ENCODE measurements around the gene SRGAP3. TPM values are rescaled to one million over a fixed set of nuclear protein-coding genes. Genes with fewer than 3 reads are reported as not detected.

The SRGAP3 gene
- polyA plus RNA-seq, 3 donors, result 0.27 to 1.3 (median 0.87) TPM

GRCh38 chr3:8966150-8966819 is 283.2 kb downstream of the SRGAP3 start:
- H2AFZ ChIP-seq (ENCODE audit: insufficient read depth, low read depth, low read length, poor library complexity, severe bottlenecking), result no peak overlapping the region
- intact Hi-C loops (cut with micrococcal nuclease), result no loop called here
- Mint-ChIP-seq H3K27ac (peak overlapping the region in 1 of 7 donors; percentile 1), H3K9me3 (no peaks in the 10 kb centered on the region), H3K36me3 (no peaks in the 10 kb centered on the region), H3K4me3 (no peak overlapping the region), H3K4me1 (peaks cover 25% of the 10 kb centered on the region), H3K27me3 (ENCODE audit: low read depth in 3 of 3) (peaks cover 6 to 12% (median 7%) of the 10 kb centered on the region in 3 donors)
- no peaks in the 10 kb centered on the region for H4K20me1 ChIP-seq (ENCODE audit: insufficient read depth, low read length)
- H3K79me2 ChIP-seq (ENCODE audit: insufficient read depth, low read length), result peaks cover 18% of the 10 kb centered on the region
- no peak for DNase-seq
- H3K9me3 ChIP-seq (replicated peaks in 1 of 2; ENCODE audit: control insufficient read depth in 1 of 2, insufficient read depth in 1 of 2, low read length in 2 of 2), result no peaks in the 10 kb centered on the region
- no peaks in the 10 kb centered on the region for H3K27me3 ChIP-seq (ENCODE audit: control insufficient read depth in 2 of 2, insufficient read depth in 2 of 2, low read length in 2 of 2)
- H3K4me2 ChIP-seq (replicated peaks; ENCODE audit: extremely low read depth, low read length, poor library complexity, severe bottlenecking), result no peak overlapping the region
- H3K27ac ChIP-seq (ENCODE audit: low read depth in 1 of 2, low read length in 2 of 2), result no peak overlapping the region
- peaks cover 14 to 17% of the 10 kb centered on the region in 2 donors for H3K4me1 ChIP-seq (ENCODE audit: control insufficient read depth in 1 of 2, insufficient read depth in 2 of 2, low read length in 2 of 2)
- H3K9ac ChIP-seq (ENCODE audit: insufficient read depth, low read length, poor library complexity, severe bottlenecking), result no peak overlapping the region
- no peaks in the 10 kb centered on the region for H3K36me3 ChIP-seq (replicated peaks in 1 of 2; ENCODE audit: control insufficient read depth in 1 of 2, insufficient read depth in 2 of 2, low read length in 2 of 2)
- no peak for TF ChIP-seq CTCF (IDR thresholded peaks at IDR 0.05)
- 88% methylated on average over 1 of the region's 2 CpGs for WGBS (ENCODE audit: insufficient coverage)
- H3K4me3 ChIP-seq (replicated peaks in 1 of 3; ENCODE audit: low read depth in 2 of 3, low read length in 3 of 3), result no peak overlapping the region

GRCh38 chr3:8964436-8965370 is 284.7 kb downstream of the SRGAP3 start:
- intact Hi-C loops (cut with micrococcal nuclease), result no loop called here
- Histone ChIP-seq H3K9me3 (replicated peaks in 1 of 2; ENCODE audit: control insufficient read depth in 1 of 2, insufficient read depth in 1 of 2, low read length in 2 of 2) (no peaks in the 10 kb centered on the region), H2AFZ (ENCODE audit: insufficient read depth, low read depth, low read length, poor library complexity, severe bottlenecking) (peak overlapping the region; percentile 100), H3K4me3 (replicated peaks in 1 of 3; ENCODE audit: low read depth in 2 of 3, low read length in 3 of 3) (no peak overlapping the region), H3K4me2 (replicated peaks; ENCODE audit: extremely low read depth, low read length, poor library complexity, severe bottlenecking) (no peak overlapping the region), H4K20me1 (ENCODE audit: insufficient read depth, low read length) (no peaks in the 10 kb centered on the region), H3K4me1 (ENCODE audit: control insufficient read depth in 1 of 2, insufficient read depth in 2 of 2, low read length in 2 of 2) (peaks cover 17 to 18% of the 10 kb centered on the region in 2 donors), H3K79me2 (ENCODE audit: insufficient read depth, low read length) (peaks cover 31% of the 10 kb centered on the region), H3K27me3 (ENCODE audit: control insufficient read depth in 2 of 2, insufficient read depth in 2 of 2, low read length in 2 of 2) (no peaks in the 10 kb centered on the region), H3K9ac (ENCODE audit: insufficient read depth, low read length, poor library complexity, severe bottlenecking) (no peak overlapping the region), H3K27ac (ENCODE audit: low read depth in 1 of 2, low read length in 2 of 2) (no peak overlapping the region), H3K36me3 (replicated peaks in 1 of 2; ENCODE audit: control insufficient read depth in 1 of 2, insufficient read depth in 2 of 2, low read length in 2 of 2) (no peaks in the 10 kb centered on the region)
- H3K27me3 Mint-ChIP-seq (ENCODE audit: low read depth in 3 of 3), result peaks cover 5 to 10% (median 7%) of the 10 kb centered on the region in 3 donors
- DNase-seq, result no peak
- H3K27ac Mint-ChIP-seq, result peak overlapping the region in 2 of 7 donors; percentile 44 to 96
- peaks cover 26% of the 10 kb centered on the region for H3K4me1 Mint-ChIP-seq
- no peaks in the 10 kb centered on the region for H3K9me3 Mint-ChIP-seq
- no CpG with 5 or more reads among the region's 11 CpGs for WGBS (ENCODE audit: insufficient coverage)
- H3K4me3 Mint-ChIP-seq, result no peak overlapping the region
- no peaks in the 10 kb centered on the region for H3K36me3 Mint-ChIP-seq
- no peak for TF ChIP-seq CTCF (IDR thresholded peaks at IDR 0.05)

Measured in CD14-positive monocyte (primary cell).